GM18873 (cell line): ENCODE results near the gene CSTB.
"Not testable (repeated sequence)": the region's sequence is repeated elsewhere in the genome, so short reads cannot be mapped to it uniquely, and the experiment has no call there.

ENCODE experiments used
- ATAC-seq: cut with Tn5 transposase; IDR thresholded peaks from one replicate; pipeline ENCODE4 v1.9.1; 2021; ENCODE audit warnings: mild to moderate bottlenecking, moderate library complexity, moderate number of reproducible peaks; ENCODE audit not compliant: unreplicated experiment, low FRiP score

The CSTB gene, protein sequence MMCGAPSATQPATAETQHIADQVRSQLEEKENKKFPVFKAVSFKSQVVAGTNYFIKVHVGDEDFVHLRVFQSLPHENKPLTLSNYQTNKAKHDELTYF

GRCh38 chr21:43775795-43776430, at the start of gene CSTB:
Gene CSTB (minus strand): TSS chr21:43776308. CDS start chr21:43776269, 39 bp downstream.
- peak; percentile 47 for ATAC-seq

DNA sequence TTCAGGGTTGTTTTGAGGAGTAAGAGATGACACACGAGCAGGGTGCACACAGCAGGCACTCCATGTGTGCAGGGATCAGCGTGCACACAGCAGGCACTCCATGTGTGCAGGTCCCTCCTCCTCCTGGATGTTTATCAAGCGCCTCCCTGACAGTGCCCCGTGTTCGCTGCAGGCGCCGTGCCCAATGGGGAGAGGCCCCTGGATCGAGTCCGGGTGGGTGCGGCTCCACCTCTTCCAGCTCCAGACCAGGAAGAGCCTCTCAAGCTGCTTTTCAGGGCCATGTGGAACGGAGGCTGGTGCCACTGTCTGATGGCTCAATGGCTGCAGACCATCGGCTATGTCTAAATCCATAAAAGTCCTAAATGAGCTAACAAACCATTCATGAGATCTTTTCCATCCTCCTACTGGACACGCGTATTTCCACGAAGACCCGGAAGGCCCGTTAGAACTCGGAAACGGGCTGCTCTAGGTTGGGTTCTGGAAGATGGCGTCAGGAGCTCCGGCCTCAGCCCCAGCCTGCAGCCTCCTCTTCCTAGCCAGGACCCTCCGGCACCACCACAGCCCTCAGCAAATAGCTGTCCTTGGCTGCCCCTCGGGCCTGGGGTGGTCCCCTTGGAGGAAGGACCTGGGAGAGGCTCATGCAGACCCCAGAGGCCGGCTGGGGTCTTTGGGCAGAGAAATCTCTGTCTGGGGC, 49.3 kb upstream of the CSTB start:
- ATAC-seq: no peak

- no peak for ATAC-seq
These were observed 48.5 kb upstream of the CSTB start for GRCh38 chr21:43824333-43825241.

DNA sequence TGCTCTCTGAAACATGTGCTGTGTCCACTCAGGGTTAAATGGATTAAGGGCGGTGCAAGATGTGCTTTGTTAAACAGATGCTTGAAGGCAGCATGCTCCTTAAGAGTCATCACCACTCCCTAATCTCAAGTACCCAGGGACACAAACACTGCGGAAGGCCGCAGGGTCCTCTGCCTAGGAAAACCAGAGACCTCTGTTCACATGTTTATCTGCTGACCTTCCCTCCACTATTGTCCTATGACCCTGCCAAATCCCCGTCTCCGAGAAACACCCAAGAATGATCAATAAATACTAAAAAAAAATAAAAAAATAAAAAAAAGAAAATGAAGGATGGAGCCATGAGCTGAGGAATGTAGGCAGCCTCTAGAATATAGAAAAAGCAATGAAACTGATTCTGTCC, 46.6 kb upstream of the CSTB start:
- ATAC-seq: not testable (repeated sequence)

DNA sequence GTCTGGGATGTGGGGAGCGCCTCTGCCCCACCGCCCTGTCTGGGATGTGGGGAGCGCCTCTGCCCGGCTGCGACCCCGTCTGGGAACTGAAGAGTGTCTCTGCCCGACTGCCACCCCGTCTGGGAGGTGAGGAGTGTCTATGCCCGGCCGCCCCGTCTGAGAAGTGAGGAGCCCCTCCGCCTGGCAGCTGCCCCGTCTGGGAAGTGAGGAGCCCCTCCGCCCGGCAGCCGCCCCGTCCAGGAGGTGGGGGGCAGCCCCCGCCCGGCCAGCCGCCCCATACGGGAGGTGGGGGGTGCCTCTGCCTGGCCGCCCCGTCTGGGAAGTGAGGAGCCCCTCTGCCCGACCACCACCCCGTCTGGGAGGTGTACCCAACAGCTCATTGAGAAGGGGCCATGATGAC, 46.1 kb upstream of the CSTB start:
- not testable (repeated sequence) for ATAC-seq

- ATAC-seq: no peak
These were observed 44.4 kb upstream of the CSTB start for GRCh38 chr21:43820466-43820865.

- ATAC-seq: no peak
These were observed 43.6 kb upstream of the CSTB start for GRCh38 chr21:43819511-43820405.

- ATAC-seq: no peak
These were observed 42.6 kb upstream of the CSTB start for GRCh38 chr21:43818685-43819084.

GRCh38 chr21:43817157-43818086, 41.3 kb upstream of the CSTB start:
- no peak for ATAC-seq

- ATAC-seq: no peak
These were observed 40.5 kb upstream of the CSTB start for GRCh38 chr21:43816611-43817071.

GRCh38 chr21:43815991-43816390, 39.9 kb upstream of the CSTB start:
- no peak for ATAC-seq

DNA sequence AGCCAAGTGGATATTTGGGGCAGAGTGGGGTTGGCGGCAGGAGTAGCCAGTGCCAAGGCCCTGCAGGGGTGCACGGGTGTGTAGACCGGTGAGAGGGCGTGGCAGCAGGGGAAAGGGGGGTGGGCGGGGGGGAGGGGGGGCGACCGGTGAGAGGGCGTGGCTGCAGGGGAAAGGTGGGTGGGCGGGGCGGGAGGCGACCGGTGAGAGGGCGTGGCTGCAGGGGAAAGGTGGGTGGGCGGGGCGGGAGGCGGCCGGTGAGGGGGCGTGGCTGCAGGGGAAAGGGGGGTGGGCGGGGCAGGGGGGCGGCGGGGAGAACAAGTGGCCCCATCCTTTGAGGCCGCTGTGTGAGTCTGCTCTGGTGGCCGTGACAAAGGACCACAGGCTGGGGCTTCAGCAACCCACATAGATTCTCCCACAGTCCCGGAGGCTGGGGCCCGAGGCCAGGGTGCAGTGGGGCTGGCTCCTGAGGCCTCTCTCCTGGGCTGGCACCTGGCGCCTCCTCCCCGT, 39.1 kb upstream of the CSTB start:
- no peak for ATAC-seq

DNA sequence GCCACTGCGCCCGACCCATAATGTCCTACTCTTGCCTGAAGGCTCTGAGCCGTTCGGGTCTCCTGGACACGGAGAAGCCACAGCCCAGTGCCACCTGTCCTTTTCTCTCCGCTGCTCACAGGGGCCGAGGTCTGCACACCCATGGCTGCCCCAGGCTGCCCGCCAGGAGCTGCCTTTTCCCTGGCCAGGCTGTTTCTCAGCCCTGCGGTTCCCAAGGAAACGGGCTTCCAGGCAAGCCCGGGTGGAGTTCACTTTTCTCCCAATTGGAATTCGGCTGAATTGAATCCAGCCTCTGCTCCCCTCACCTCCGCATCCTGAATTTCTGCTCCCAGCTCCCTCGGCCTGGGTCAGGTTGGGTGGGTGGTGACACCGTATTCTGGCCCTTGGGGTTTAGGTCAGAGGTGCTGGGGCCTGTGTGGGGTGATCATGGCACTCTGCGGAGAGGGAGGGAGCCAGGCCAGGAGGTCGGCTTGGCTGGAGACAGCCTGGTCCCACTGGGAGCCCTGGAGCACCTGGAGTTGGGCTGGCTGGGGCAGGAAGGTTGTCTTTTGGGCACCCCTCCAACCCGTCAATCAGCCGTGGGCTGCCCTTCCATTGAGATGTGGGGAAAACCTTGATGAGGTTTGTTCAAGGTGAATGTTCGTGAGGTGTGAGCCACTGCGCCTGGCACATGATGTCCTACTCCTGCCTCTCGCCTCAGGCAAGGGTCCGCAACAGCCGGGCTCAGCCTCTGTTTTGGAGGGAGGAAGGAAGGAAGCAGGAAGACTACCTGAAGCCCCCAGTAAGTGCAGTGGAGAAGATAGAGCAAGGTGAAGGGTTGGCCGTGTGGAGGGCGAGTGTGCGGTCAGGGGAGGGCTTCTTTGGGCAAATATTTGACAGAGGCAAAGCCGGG, 38.4 kb upstream of the CSTB start:
- no peak for ATAC-seq

DNA sequence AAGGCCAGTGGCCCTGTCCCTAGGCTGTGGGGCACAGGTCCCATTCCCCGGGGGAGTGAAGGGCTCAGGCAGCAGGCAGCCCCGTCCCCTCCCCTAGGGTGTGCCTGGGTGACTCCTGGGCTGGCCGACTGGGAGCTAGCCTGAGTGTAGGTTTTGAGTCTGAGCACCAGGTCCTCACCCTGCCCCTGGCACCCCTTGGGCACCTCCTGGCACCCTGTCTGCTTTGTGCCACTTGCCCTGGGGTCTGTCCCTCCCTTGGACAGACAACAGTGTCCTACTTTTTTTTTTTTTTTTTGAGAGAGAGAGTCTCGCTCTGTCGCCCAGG, 37.5 kb upstream of the CSTB start:
- ATAC-seq: no peak

DNA sequence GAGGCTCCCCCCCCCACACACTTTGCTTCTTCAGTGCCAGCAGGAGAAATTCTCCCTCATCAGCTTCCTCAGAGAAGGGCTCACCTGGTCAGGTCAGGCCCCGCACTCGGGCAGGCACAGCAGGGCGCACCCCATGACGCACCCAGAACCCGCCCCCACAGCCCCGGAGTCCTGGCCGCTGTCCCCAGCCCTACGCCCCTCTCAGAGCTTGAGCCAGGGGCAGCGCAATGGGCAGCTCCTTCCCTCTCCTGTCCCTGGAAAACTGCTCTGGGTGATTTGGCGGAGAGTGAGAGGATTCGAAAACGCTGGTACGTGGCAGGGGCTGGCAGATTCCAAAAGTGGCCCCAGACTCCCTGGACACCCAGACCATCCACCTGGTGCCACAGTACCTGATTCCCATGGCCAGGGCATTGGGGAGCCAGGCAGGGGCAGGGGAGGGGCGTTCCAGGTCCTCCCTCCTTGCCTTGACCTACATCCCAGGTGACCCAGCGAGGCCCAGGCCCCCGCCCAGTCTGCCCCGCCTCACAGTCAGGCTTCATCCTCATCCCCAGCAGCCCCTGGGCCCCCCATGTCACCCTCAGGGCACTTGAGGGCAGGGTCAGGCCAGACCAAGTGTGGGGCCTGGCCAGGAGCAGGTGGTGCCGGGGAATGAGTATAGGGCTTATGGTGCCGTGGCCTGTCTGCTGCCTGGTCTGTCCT, 37.0 kb upstream of the CSTB start:
- ATAC-seq: no peak

GRCh38 chr21:43812139-43812821, 36.2 kb upstream of the CSTB start:
- no peak for ATAC-seq
